Liver (tissue), 9 donors: ENCODE results near the gene ARHGEF7. TPM values are rescaled to one million over a fixed set of nuclear protein-coding genes. Genes with fewer than 3 reads are reported as not detected.

Source experiments
- DNase-seq: peaks from one replicate; pipeline ENCODE4 v3.0.0-alpha.2; 2017; ENCODE audit warnings: low spot score
- H3K27ac ChIP-seq, 2 donors: one replicate each; pipeline ENCODE4 v1.7.0; 2013; ENCODE audit warnings: inconsistent platforms in 2 of 2, low read length in 2 of 2, control low read depth in 1 of 2, low read depth in 1 of 2, mild to moderate bottlenecking in 1 of 2
- H3K27me3 ChIP-seq, 4 donors: one replicate each; pipeline versions ENCODE4 v1.6.1 to v1.7.0; 2013; ENCODE audit warnings: low read length in 3 of 4, inconsistent platforms in 1 of 4, mild to moderate bottlenecking in 1 of 4, moderate library complexity in 1 of 4; ENCODE audit not compliant: control insufficient read depth in 4 of 4, insufficient read depth in 4 of 4
- H3K36me3 ChIP-seq, 4 donors: one replicate each; pipeline versions ENCODE4 v1.6.1 to v1.7.0; 2013; ENCODE audit warnings: low read length in 3 of 4, mild to moderate bottlenecking in 3 of 4, low read depth in 1 of 4, moderate library complexity in 1 of 4; ENCODE audit not compliant: control insufficient read depth in 4 of 4, insufficient read depth in 3 of 4
- H3K4me1 ChIP-seq, 4 donors: one replicate each; pipeline versions ENCODE4 v1.6.1 to v1.7.0; 2013; ENCODE audit warnings: low read length in 3 of 4, mild to moderate bottlenecking in 3 of 4, moderate library complexity in 1 of 4; ENCODE audit not compliant: control insufficient read depth in 4 of 4, insufficient read depth in 4 of 4
- H3K4me3 ChIP-seq, 3 donors: one replicate each; pipeline versions ENCODE4 v1.6.1 to v1.7.0; 2013; ENCODE audit warnings: low read length in 3 of 3, control low read depth in 1 of 3, low read depth in 1 of 3, mild to moderate bottlenecking in 1 of 3
- H3K9ac ChIP-seq, 2 donors: one replicate each; pipeline ENCODE4 v1.7.0; 2013; ENCODE audit warnings: low read length in 2 of 2, mild to moderate bottlenecking in 2 of 2, moderate library complexity in 2 of 2, control low read depth in 1 of 2, low read depth in 1 of 2
- H3K9me3 ChIP-seq, 4 donors: one replicate each; pipeline versions ENCODE4 v1.6.1 to v1.7.0; 2013; ENCODE audit warnings: low read length in 3 of 4; ENCODE audit not compliant: control insufficient read depth in 4 of 4
- EGR1 ChIP-seq, 2 donors: IDR thresholded peaks; 2 replicates each; pipeline ENCODE4 v1.6.1; 2016 to 2018; ENCODE audit warnings: antibody characterized with exemption in 2 of 2, low read depth in 2 of 2
- FOXA1 ChIP-seq: IDR thresholded peaks from 2 replicates; pipeline ENCODE4 v1.6.1; 2016; ENCODE audit warnings: antibody characterized with exemption
- FOXA2 ChIP-seq: IDR thresholded peaks from 2 replicates; pipeline ENCODE4 v1.6.1; 2016; ENCODE audit warnings: antibody characterized with exemption
- HNF4A ChIP-seq, 2 donors: conservative IDR thresholded peaks; 2 replicates each; pipeline ENCODE4 v1.6.1; 2016; ENCODE audit warnings: antibody characterized with exemption in 2 of 2, mild to moderate bottlenecking in 2 of 2
- HNF4G ChIP-seq: IDR thresholded peaks from 2 replicates; pipeline ENCODE4 v1.6.1; 2016; ENCODE audit warnings: antibody characterized with exemption
- JUND ChIP-seq, 2 donors: IDR thresholded peaks; 2 replicates each; pipeline ENCODE4 v1.6.1; 2016; ENCODE audit warnings: antibody characterized with exemption in 2 of 2
- MAX ChIP-seq: IDR thresholded peaks from 2 replicates; pipeline ENCODE4 v1.6.1; 2016; ENCODE audit warnings: antibody characterized with exemption
- NR2F2 ChIP-seq: IDR thresholded peaks from 2 replicates; pipeline ENCODE4 v1.6.1; 2016; ENCODE audit warnings: antibody characterized with exemption
- RAD21 ChIP-seq, 2 donors: IDR thresholded peaks; 2 replicates each; pipeline ENCODE4 v1.6.1; 2016; ENCODE audit warnings: antibody characterized with exemption in 2 of 2, mild to moderate bottlenecking in 2 of 2
- REST ChIP-seq: IDR thresholded peaks from 2 replicates; pipeline ENCODE4 v1.6.1; 2016; ENCODE audit warnings: antibody characterized with exemption, mild to moderate bottlenecking
- RXRA ChIP-seq, 2 donors: IDR thresholded peaks; 2 replicates each; pipeline ENCODE4 v1.6.1; 2017 to 2018; ENCODE audit warnings: antibody characterized with exemption in 2 of 2, mild to moderate bottlenecking in 1 of 2
- TAF1 ChIP-seq: conservative IDR thresholded peaks from 2 replicates; pipeline ENCODE4 v1.6.1; 2016; ENCODE audit warnings: antibody characterized with exemption, mild to moderate bottlenecking
- YY1 ChIP-seq: IDR thresholded peaks from 2 replicates; pipeline ENCODE4 v1.6.1; 2016; ENCODE audit warnings: antibody characterized with exemption, mild to moderate bottlenecking
- ZBTB33 ChIP-seq: IDR thresholded peaks from 2 replicates; pipeline ENCODE4 v1.6.1; 2016; ENCODE audit warnings: antibody characterized with exemption
- WGBS: extraction: QIAGEN DNeasy Blood & Tissue Kit; methylation state at CpG from one replicate; pipeline ENCODE4 v1.1.7; 2013; 5-methylcytosine and 5-hydroxymethylcytosine counted together
- polyA plus RNA-seq, 2 donors: library from polyadenylated mRNA; stranded (reverse) in 1 of 2; unstranded in 1 of 2; fragments of 200-250 nt in 1 of 2; fragments of >200 nt in 1 of 2; fragmentation: Nextera tagmentation in 1 of 2; extraction: Ambion mirVana in 1 of 2; gene quantifications; one replicate each; pipeline versions ENCODE4 v1.2.1 to v1.2.3, GENCODE V29; 2013 to 2015
- total RNA-seq, 2 donors: library from RNA; depleted of rRNA; stranded (reverse); fragments of >200 nt; gene quantifications; one replicate each; pipeline ENCODE4 v1.2.3, GENCODE V29; 2014
- donor health status: healthy.
- donor health status: healthy.
- donor health status: healthy.
- donor health status: healthy.
- donor health status: healthy.

Gene ARHGEF7
- total and polyA plus RNA-seq, 4 donors: 10.3 to 37.5 (median 20.1) TPM

DNA sequence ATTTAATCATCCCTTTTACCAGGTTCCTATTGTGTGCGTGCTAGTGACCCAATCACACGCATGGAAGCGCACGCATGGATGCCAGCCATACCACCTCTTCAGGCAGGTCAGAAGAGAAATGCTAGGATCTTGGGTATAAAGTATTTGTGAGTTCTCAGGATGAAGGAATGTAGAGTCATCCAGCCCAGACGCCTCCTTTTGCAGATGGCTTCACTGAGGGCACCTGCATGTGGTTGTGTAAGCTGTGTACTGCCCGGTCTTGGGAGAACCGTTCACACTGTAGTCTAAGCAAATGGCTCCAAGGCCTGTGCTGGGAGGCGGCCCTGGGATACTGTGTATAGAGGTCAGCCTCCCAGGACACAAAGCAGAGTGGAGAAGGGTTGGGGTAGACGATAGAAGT is 7.5 kb downstream of the ARHGEF7 start:
- DNase-seq: no peak
- TF ChIP-seq REST (no peak), FOXA2 (no peak), FOXA1 (no peak), JUND (IDR thresholded peaks at IDR 0.05) (no peak), NR2F2 (no peak), YY1 (no peak)
- Histone ChIP-seq H3K4me1 (peaks cover 0 to 24% (median 22%) of the 10 kb centered on the region in 4 donors), H3K9ac (no peak overlapping the region), H3K36me3 (no peaks in the 10 kb centered on the region), H3K4me3 (no peak overlapping the region), H3K27me3 (no peaks in the 10 kb centered on the region), H3K27ac (no peak overlapping the region), H3K9me3 (no peaks in the 10 kb centered on the region)
- WGBS: 96% methylated on average over 9 of the region's 9 CpGs

DNA sequence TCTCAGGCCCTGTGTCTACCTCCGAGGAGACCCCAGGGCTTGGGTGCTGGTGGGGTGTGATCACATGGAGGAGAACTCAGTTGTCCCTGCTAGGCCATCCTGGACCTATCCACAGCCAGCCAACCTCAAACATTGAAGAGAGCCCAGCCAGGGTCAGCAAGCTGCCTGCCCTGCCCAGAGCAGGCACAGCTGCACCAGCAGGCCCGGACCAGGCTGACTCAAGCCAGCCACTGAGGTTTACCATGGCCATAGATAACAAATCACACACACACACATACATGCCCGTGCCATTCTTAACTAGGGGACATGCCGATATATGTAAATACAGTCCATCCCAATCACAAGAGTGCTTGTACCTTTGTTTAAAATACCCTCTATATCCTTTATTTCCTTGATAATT is 8.1 kb downstream of the ARHGEF7 start:
- H3K27ac ChIP-seq: no peak overlapping the region

GRCh38 chr13:111123649-111124048 is 8.5 kb downstream of the ARHGEF7 start:
- Histone ChIP-seq H3K27ac (no peak overlapping the region), H3K4me1 (peaks cover 2 to 19% (median 18%) of the 10 kb centered on the region in 4 donors), H3K27me3 (no peaks in the 10 kb centered on the region), H3K9me3 (no peaks in the 10 kb centered on the region), H3K4me3 (no peak overlapping the region), H3K36me3 (no peaks in the 10 kb centered on the region), H3K9ac (no peak overlapping the region)
- 63% methylated on average over 8 of the region's 8 CpGs for WGBS
- TF ChIP-seq NR2F2 (no peak), FOXA1 (no peak)
- no peak for DNase-seq

More for the DNA sequence above, 8.1 kb downstream of the ARHGEF7 start:
- Histone ChIP-seq H3K27me3 (no peaks in the 10 kb centered on the region), H3K36me3 (no peaks in the 10 kb centered on the region), H3K9me3 (no peaks in the 10 kb centered on the region), H3K9ac (no peak overlapping the region), H3K4me3 (no peak overlapping the region), H3K4me1 (peaks cover under 1 to 20% (median 20%) of the 10 kb centered on the region in 4 donors)
- 90% methylated on average over 4 of the region's 4 CpGs for WGBS
- no peak for DNase-seq
- no peak for TF ChIP-seq ZBTB33
- no peak for TF ChIP-seq RXRA (IDR thresholded peaks at IDR 0.05)
- no peak for TF ChIP-seq EGR1 (IDR thresholded peaks at IDR 0.05; ENCODE audit: low read depth in 2 of 2)
- TF ChIP-seq MAX: no peak
- TF ChIP-seq HNF4A (conservative IDR thresholded peaks at IDR 0.05): no peak
- no peak for TF ChIP-seq HNF4G
- no peak for TF ChIP-seq TAF1
- TF ChIP-seq RAD21 (IDR thresholded peaks at IDR 0.05): no peak
